KOPT-K1 (cell line): Measurements from ENCODE around the gene ZC3HAV1.

Experiments used
- H3K27ac ChIP-seq: fragments of 200-600 bp; sonication (generic); 2 replicates; pipeline ENCODE4 v1.5.1; 2016; ENCODE audit warnings: antibody characterized with exemption, mild to moderate bottlenecking, low read depth, low read length; ENCODE audit not compliant: poor library complexity, severe bottlenecking
- H3K36me3 ChIP-seq: fragments of 200-600 bp; sonication (generic); 2 replicates; pipeline ENCODE4 v1.5.1; 2017; ENCODE audit warnings: antibody characterized with exemption, mild to moderate bottlenecking, low read length, moderate library complexity; ENCODE audit not compliant: insufficient read depth
- H3K9me3 ChIP-seq: fragments of 200-600 bp; sonication (generic); 2 replicates; pipeline ENCODE4 v1.5.1; 2017; ENCODE audit warnings: antibody characterized with exemption, low read length, mild to moderate bottlenecking; ENCODE audit not compliant: insufficient read depth, poor library complexity, severe bottlenecking

The ZC3HAV1 gene

DNA sequence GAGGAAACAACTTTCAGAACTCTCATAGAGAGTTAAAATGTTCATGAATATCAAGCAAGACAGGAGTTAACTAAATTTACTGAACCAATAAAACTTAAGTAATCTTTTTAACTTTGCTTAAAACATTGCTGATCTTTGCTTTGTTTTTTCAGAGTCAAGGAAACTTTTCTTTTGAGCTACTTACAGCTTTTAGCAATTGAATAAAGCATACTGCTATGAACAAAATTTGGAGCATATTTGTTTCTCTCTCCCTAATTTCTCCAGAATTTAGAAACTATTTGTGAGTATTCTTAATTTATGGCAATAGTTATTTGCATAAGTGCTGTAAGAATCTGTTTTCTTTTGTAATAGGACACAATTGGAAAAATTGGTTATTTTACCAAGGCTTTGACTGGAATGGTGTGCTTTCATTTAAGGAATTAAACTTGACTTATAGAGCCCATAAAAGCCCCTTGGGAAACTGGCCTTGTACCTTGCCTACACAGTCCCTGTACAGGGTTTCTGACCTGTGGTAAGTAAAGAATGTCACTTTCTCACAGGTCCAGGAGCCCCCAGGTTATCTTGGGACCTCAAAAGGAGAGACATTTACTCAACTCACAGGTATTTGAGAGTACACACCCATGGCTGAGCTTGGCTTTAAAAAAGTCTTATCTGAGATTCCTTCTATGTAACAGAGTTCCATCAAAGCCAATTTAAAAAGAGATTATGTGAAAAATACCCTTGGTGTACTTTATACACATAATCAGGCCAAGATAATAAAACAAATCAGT, 105.0 kb downstream of the ZC3HAV1 start:
- Histone ChIP-seq H3K9me3 (peaks cover 41% of the 10 kb centered on the region), H3K36me3 (no peaks in the 10 kb centered on the region), H3K27ac (no peak overlapping the region)

GRCh38 chr7:138999414-138999813, 110.1 kb downstream of the ZC3HAV1 start:
- Histone ChIP-seq H3K36me3 (no peaks in the 10 kb centered on the region), H3K9me3 (peaks cover 25% of the 10 kb centered on the region), H3K27ac (no peak overlapping the region)
